Gastrocnemius medialis (tissue), 4 donors: ENCODE data around the gene FAM219A.

Source experiments
- POLR2A ChIP-seq, 2 donors: fragments of 450-650 bp; IDR thresholded peaks; one replicate each; pipeline ENCODE4 v1.6.1; 2017; ENCODE audit warnings: antibody characterized with exemption in 2 of 2, mild to moderate bottlenecking in 2 of 2, moderate library complexity in 2 of 2
- TF ChIP-seq, protein P1 (sequence below), 5 experiments: fragments of 450-650 bp in 3 of 5; fragments of 200-600 bp in 2 of 5; sonication (generic) in 2 of 5; IDR thresholded peaks in 4 of 5; conservative IDR thresholded peaks in 1 of 5; 1 replicate in 4 of 5; 2 replicates in 1 of 5; pipeline ENCODE4 v1.5.1; 2016 to 2019; ENCODE audit warnings: antibody characterized with exemption in 5 of 5, mild to moderate bottlenecking in 3 of 5, moderate library complexity in 3 of 5

DNA sequence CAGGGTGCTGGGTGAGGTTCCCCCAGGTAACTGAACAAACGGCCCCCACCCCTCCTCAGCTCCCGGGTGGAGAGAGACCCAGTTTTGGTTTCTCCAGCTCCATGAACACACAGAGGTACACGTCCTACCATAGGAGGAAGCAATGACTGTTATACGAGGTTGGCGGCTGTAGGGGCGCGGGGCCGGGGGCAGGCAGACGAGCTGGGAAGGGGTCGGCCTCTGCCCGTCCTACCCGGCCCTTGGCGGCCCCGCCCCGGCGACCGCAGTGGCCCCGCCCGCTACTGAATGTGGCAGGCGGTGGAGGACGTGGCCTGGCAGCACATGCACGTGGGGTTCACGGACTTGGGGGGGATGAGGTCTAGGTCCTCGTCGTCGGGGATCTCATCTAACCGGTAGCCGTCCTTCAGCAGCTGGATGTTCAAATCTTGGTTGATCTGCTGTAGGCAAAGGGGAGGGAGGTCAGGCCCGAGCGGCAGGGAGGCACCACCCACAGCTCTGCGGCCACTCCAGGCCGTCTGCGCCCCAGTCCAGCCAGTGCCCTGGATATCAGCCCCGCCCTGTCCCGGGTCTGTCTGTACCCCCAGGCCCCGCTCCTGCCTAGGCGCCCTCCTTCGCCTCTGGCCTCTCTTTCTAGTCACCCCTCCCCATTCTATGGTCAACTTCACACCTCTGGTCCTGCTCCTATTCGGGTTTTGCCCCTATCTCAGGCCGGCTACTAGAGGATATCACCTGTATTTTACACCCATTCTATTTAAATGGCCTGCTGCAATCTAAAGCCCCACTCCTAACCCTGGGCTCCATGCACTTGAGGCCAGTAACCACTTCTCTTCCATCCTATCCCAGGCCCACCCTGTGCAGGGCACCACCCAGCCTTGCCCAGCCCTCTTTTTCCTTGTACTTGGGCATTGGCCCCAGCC, 57.4 kb downstream of the FAM219A start:
- TF ChIP-seq, protein P1, sequence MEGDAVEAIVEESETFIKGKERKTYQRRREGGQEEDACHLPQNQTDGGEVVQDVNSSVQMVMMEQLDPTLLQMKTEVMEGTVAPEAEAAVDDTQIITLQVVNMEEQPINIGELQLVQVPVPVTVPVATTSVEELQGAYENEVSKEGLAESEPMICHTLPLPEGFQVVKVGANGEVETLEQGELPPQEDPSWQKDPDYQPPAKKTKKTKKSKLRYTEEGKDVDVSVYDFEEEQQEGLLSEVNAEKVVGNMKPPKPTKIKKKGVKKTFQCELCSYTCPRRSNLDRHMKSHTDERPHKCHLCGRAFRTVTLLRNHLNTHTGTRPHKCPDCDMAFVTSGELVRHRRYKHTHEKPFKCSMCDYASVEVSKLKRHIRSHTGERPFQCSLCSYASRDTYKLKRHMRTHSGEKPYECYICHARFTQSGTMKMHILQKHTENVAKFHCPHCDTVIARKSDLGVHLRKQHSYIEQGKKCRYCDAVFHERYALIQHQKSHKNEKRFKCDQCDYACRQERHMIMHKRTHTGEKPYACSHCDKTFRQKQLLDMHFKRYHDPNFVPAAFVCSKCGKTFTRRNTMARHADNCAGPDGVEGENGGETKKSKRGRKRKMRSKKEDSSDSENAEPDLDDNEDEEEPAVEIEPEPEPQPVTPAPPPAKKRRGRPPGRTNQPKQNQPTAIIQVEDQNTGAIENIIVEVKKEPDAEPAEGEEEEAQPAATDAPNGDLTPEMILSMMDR (IDR thresholded peaks at IDR 0.05 in 4 of 5, conservative IDR thresholded peaks at IDR 0.05 in 1 of 5) = no peak
- TF ChIP-seq POLR2A (IDR thresholded peaks at IDR 0.05) = no peak
